GM20431 (cell line): Measurements from ENCODE around the gene PPP2R5C.
"Not testable (repeated sequence)": the region's sequence is repeated elsewhere in the genome, so short reads cannot be mapped to it uniquely, and the experiment has no call there.

Experiments
- in situ Hi-C: fragments of 300-500 bp; cut with MseI, MboI; formaldehyde crosslinking; loops from one replicate; pipeline ENCODE4 v1.15.0; 2020; ENCODE audit warnings: low sequenced_read_pairs; ENCODE audit not compliant: unreplicated experiment

PPP2R5C gene

DNA sequence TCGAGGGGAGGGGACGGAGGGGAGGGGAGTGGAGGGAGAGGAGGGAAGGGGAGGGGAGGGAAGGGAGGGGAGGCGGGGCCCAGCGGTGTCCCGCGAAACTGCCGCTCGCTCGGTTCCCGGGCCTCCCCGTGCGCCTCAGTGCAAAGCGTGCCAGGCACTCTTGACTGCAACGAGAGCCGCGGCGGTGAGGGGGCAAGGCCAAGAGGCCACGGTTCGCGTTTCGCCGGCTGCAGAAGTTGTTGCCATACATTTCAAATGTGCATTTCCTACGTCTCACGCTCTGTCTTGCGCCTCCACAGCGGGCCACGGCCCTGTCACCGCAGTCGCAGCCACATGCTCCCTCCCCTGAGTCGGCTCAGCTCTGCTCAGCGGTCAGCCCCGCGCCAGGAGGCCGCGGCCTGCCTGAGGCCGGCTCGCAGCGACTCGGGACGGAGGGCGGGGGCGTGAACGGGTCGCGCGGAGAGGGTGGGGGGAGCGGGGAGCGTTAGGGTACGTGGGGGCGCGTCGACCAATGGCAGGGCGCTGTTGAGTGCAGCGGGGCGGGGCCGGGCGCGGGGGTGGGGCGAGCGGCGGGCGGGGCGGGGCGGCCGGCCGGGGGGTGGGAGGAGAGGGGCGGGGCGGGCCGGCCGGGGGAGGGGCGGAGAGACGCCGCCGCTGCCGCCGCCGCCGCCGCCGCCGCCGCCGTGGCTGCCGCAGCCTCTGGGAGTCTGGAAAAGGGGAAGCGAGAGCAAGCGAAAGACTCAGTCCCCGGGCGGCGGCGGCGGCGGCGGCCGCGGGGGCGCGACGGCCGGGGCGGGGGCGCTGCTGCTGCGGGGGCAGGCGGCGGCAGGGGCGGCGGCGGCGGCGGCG is at the start of gene PPP2R5C:
TSS of gene PPP2R5C (plus strand) at position 678 of the 849 bp plus-strand sequence. CDS start 185 bp downstream, outside the sequence.
- in situ Hi-C loops = no loop called here

DNA sequence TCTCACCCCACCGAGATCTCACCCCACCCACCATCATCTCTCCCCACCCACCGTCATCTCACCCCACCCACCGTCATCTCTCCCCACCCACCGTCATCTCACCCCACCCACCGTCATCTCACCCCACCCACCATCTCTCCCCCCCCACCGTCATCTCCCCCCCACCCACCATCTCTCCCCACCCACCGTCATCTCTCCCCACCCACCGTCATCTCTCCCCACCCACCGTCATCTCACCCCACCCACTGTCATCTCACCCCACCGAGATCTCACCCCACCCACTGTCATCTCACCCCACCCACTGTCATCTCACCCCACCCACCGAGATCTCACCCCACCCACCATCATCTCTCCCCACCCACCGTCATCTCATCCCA is 49.7 kb upstream of the PPP2R5C start:
- in situ Hi-C loops = not testable (repeated sequence)

DNA sequence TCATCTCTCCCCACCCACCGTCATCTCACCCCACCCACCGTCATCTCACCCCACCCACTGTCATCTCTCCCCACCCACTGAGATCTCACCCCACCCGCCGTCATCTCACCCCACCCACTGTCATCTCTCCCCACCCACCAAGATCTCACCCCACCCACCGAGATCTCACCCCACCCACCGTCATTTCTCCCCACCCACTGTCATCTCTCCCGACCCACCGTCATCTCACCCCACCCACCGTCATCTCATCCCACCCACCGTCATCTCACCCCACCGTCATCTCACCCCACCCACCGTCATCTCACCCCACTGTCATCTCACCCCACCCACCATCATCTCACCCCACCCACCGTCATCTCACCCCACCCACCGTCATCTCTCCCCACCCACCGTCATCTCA is 49.2 kb upstream of the PPP2R5C start:
- in situ Hi-C loops = not testable (repeated sequence)

DNA sequence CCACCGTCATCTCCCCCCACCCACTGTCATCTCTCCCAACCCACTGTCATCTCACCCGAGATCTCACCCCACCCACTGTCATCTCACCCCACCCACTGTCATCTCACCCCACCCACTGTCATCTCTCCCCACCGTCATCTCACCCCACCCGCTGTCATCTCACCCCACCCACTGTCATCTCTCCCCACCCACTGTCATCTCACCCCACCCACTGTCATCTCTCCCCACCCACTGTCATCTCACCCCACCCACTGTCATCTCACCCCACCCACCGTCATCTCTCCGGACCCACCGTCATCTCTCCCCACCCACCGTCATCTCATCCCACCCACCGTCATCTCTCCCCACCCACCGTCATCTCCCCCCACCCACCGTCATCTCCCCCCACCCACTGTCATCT is 48.4 kb upstream of the PPP2R5C start:
- in situ Hi-C loops = not testable (repeated sequence)

DNA sequence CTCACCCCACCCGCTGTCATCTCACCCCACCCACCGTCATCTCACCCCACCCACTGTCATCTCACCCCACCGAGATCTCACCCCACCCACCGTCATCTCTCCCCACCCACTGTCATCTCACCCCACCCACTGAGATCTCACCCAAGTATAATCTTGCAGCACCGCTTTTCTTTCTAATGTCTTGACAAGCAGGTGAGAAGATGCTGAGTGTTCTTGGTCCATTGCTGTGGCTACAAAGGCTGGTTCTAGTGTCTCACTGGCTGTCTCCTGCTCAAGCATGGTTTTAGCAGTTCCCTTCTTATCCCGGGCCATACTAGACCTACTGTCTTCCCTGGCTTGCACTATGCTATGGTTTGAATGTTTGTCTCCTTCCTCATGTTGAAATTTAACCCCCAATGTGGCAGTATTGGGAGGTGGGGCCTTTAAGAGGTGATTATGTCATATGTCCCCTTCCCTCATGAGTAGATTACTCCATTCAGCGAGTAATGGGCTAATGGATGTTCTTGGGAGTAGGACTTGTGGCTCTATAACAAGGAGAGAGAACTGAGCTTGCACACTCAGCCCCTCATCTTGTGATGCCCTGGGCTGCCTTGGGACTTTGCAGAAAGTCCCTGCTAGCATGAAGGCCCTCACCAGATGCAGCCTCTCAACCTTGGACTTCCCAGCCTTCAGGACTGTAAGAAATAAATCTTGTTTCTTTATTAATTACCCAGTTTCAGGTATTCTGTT is 47.7 kb upstream of the PPP2R5C start:
- in situ Hi-C loops = no loop called here

DNA sequence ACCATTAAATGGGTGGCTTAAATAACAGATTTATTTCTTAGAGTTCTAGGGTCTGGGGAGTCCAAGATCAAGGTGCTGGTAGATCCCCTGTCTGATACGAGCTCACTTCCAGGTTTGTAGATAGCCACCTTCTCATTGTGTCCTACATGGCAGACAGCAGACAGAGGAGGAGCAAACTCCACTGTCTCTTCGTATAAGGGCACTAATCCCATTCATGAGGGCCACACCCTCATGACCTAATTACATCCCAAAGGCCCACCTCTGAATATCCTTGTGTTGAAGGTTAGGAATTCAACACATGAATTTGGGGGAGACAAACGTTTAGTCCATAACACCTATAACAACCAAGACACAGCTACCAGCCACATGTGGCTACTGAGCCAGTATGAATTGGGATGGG is 47.1 kb upstream of the PPP2R5C start:
- in situ Hi-C loops = no loop called here

DNA sequence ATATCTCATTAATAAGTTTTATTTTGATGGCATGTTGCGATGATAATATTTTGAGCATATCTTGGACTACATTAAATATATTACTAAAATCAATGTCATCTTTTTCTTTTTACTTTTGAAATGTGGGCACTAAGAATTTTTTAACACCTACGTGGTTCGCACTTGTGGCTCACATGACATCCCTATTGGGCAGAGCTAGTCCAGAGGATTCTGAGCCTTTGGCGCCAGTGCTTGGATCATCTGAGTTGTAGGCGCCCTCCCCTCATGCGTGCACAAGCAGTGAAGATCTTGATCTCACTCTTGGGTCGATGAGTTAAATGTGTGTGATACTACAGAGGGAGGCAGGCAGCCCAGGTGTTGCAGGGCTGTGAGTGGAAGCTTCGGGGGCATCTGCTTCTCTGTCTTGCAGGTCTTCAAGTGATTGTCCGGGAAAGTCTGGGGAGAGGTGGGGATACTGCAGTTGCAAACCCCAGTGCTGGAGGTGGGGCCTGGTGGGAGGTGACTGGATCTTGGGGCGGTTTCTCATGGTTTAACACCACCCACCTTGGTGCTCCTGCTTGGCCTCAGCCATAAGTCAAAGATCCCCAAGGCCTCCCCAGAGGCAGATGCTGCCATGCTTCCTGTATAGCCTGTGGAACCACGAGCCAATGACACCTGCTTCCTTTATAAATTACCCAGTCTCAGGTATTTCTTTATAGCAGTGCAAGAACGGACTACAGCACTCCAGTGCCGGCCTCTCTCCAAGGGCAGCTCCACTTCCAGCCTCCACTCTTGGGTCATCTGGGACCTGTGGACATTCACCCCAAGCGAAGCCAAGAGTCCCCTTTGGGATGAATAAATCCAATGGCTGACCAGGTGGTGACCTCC is 46.1 kb upstream of the PPP2R5C start:
- in situ Hi-C loops = no loop called here

DNA sequence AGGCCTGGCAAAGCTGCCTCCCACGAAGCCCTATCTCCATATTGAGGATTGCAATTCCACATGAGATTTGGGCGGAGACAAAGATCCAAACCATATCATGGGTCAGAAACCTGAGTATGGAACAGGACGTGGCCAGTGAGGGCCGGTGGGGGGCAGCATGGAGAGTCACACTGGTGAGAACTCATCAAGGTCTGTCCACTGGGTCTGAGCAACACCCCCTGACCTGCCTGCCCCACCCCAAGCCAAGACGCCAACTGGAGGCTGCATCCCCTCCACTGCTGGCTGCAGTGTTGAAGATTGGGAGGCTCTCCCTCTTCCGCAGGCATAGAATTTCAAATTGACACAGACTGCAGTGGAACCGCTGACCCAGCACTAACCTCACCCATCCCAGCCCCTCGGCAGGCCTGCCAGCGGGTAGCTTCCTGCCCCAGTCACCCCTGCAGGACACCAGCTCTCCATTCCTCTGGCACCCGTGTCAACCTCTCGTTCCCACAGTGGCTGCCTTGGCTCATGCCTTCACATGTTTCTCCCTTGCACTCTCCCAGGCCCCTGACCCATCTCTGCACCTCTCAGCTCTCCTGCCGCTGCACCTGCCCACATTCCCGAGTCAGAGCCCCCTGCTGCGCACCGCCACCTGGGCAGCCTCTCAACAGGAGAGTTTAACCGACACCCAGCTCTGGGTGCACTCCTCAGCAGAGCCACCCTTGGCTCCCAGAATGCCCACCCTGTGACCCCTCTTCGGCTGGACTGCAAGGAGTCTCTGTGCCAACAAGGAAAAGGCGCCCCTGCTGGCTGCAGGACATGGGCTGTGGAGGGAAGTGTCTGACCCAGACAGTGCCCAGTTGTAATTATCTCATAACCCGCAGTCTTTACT is 45.2 kb upstream of the PPP2R5C start:
- in situ Hi-C loops = no loop called here

DNA sequence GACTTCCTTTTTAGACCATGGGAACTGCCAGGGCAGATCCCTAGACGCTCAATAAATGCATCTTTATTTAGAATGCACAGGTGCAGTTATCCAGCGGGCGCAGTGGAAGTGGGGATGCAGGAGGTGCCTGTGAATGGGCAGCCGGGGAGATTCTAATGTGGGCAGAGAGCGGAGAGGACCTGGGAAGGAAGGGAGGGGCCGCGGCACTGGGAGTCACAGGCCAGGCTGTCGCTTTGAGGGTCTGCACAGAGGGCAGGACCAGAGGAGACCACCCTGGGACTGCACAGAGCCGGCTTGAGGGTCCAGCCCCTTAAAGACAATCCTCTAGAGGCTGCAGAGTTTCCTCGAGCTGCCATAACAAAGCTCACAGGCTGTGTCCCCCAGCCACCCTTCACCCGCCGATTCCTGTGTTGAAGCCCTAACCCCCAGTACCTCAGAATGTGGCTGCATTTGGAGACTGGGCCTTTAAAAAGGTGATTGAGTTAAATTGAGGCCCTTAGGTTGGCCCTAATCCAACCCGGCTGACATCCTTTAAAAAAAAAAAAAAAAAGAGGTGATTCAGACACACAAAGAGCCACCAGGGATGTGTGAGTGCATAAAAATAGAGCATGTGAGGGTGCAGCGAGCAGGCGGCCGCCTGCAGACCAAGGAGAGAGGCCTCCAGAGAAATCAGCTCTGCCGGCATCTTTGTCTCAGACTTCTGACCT is 44.4 kb upstream of the PPP2R5C start:
- in situ Hi-C loops = no loop called here

DNA sequence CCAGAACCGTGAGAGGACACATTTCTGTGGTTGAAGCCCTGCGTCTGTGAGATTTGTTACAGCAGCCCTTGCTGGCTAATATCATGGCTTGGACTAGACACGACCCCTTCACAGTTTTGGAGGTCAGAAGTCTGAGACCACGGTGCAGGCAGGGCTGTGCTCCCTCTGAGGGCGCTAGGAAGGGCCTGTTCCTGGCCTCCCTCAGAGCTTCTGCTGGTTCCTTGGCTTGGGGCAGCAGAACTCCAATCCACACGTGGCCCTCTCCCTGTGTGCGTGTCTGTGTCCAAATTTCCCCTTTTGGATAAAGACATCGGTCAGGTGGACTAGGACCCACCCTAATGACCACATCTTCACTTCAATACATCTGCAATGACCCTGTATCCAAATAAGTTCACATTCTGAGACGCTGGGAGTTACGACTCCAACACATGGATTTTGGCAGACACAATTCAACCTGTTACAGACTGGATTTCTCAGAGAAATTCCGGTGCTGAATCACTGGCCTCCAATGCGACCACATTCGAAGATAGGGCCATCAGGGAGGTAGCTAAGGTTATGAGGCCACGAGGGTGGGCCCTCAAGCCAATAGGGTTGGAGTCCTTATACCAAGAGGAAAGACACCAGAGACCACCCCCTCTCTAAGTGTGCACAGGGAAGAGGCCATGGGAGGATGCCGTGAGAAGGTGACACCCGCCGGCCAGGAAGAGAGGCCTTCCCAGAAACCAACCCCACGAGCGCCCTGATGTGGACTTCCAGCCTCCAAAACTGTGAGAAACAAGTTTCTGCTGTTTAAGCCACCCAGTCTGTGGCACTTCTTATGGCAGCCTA is 43.6 kb upstream of the PPP2R5C start:
- in situ Hi-C loops = no loop called here

DNA sequence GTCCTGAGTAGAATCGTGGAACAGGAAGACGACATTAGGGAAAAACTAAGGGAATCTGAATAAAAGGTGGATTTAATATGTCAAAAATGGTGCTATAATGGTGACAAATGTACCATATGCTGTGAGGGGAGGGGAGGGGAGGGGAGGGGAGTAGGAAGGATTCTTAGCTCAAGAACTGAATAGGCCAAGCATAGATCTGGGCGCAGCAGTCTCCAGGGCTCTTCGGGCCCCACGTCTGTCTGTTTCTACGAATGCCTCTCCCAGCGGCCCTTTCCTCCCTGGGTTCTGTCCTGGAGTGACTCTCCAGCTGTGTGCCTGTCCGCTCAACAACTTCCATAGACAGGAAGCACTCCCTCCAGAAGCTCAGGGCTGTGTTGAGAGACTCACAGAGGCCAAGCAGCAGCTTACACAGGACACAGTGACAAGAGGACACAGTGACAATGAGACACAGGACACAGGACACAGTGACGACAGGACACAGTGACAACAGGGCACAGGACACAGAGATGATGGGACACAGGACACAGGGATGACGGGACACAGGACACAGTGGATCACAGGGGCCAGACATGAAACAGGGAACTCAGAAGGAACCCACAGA is 42.4 kb upstream of the PPP2R5C start:
- in situ Hi-C loops = no loop called here

DNA sequence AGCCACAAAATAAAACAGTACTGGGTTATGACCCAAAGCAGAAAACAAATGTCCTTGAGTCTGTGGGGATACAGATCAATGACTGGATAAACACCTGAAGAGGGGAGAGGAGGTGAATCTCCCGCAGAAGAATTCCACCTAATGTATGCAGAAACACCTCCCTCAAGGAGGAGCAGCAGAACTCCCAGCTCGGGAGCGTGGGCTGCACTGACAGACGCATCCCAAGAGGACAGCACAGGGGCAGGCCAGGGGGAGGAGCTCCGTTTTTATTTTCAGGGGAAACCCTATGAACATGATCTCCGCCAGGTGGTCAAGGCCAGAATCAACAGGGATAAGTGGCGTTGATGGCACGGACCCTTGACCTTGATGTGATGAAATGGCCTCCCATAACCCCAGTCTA is 41.8 kb upstream of the PPP2R5C start:
- in situ Hi-C loops = no loop called here

DNA sequence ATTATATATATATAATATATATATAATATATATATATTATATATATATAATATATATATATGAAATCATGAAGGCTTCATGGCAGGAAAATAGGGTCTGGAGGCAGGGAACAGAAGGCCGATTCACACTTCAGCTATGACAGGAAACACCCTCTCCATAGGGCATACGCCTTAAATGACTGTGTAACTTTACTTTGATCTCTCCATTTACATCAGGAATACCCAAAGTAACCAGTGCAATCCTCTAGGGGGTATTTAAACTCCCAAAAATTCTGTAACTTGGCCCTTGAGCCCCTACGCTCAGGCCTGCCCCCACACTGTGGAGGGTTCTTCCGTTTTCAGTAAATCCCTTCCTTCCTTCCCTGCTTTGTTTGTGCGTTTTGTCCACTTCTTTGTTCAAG is 40.4 kb upstream of the PPP2R5C start:
- in situ Hi-C loops = no loop called here

DNA sequence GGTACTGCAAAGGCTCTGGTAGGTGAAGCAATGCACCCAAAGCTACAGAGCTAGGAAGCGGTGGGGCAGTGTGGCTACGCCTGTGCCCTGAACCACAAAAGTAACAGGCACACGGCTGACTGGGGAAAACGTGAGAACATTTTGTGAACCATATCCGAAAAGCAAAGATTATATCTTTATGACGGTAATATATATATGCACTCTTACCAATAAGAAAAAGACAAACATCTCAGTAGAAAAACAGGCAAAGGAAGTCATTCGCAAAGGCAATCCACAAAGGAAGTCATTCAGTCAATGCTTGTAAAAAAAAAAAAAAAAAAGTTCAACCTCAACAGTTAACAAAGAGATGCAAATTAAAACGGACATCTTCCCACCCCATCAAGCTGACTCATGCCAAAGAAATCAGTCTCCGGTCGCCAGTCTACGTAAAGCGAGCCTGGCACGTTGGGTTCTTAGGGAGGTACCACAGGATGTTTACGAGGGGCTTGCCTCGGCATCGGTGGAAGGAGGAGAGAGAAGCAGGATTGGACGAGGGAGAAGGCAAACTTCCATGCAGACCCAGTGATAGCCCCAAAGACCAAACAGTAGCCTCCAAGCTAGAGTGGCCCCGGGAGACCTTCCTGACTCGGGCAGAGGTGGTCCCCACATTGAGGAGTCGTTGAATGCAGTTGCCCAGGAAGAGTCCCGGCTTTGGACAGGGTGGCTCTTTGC is 39.4 kb upstream of the PPP2R5C start:
- in situ Hi-C loops = no loop called here

DNA sequence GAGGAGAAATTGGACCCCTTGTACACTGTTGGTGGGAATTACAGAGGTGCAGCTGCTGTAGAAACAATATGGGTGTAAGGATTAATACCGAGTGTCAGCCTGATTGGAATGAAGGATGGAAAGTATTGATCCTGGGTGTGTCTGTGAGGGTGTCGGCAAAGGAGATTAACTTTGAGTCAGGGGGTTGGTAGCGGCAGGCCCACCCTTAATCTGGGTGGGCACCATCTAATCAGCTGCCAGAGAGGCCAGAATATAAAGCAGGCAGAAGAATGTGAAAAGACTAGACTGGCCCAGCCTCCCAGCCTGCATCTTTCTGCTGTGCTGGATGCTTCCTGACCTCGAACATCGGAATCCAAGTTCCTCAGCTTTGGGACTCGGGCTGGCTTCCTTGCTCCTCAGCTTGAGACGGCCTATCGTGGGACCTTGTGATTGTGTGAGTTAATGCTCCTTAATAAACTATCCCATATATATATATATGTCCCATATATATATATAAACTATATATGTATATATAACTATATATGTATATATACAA is 38.4 kb upstream of the PPP2R5C start:
- in situ Hi-C loops = no loop called here

DNA sequence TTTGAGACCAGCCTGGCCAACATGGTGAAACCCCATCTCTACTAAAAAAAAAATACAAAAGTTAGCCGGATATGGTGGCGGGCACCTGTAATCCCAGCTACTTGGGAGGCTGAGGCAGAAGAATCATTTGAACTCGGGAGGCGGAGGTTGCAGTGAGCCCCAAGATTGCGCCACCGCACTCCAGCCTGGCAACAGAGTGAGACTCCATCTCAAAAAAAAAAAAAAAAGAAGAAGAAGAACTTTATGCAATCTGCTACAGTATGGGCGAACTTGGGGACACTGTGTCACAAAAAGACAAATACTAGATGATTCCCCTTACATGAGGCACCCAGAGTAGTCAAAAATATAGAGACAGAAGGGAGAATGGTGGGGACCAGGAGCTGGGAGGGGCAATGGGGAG is 35.9 kb upstream of the PPP2R5C start:
- in situ Hi-C loops = not testable (repeated sequence)
